SK-N-SH (cell line): ENCODE data around the gene FOXP1. TPM values are rescaled to one million over a fixed set of nuclear protein-coding genes. Genes with fewer than 3 reads are reported as not detected.

ENCODE experiments used
- CTCF ChIA-PET: fragments of 300-600, 350-600 bp; formaldehyde crosslinking; extraction: SDS; loops from one replicate; lab custom pipeline; 2021; lab: Yijun Ruan, JAX
- POLR2A ChIA-PET: fragments of 350-600 bp; sonication (Branson Sonifier 250); formaldehyde crosslinking; extraction: SDS; loops from one replicate; lab custom pipeline; 2020; ENCODE audit warnings: antibody characterized with exemption, inconsistent platforms; lab: Yijun Ruan, JAX
- DNase-seq: peaks from one replicate; pipeline ENCODE4 v3.0.0; 2012
- H2AFZ ChIP-seq: fragments of 200-600 bp; sonication (generic); 2 replicates; pipeline ENCODE4 v1.8.1; 2016; ENCODE audit warnings: antibody characterized with exemption, mild to moderate bottlenecking, low read depth
- H3F3A ChIP-seq: fragments of 200-600 bp; sonication (generic); replicated peaks from 2 replicates; pipeline ENCODE3; 2016; ENCODE audit warnings: antibody characterized with exemption, mild to moderate bottlenecking; ENCODE audit not compliant: insufficient read depth
- H3K27ac ChIP-seq, 2 experiments: fragments of 200-500 bp in 1 of 2; fragments of 200-600 bp in 1 of 2; sonication (Bioruptor generic) in 1 of 2; sonication (generic), shearing (Covaris generic) in 1 of 2; 2 replicates each; pipeline versions ENCODE4 v1.5.1 to v1.6.1; 2014 to 2016; ENCODE audit warnings: low read depth in 2 of 2, inconsistent platforms in 1 of 2, low read length in 1 of 2, mild to moderate bottlenecking in 1 of 2, mixed read lengths in 1 of 2
- H3K27me3 ChIP-seq: fragments of 200-600 bp; sonication (generic), shearing (Covaris generic); 2 replicates; pipeline ENCODE4 v1.6.1; 2016; ENCODE audit warnings: mixed run types; ENCODE audit not compliant: insufficient read depth
- H3K36me3 ChIP-seq, 2 experiments: fragments of 200-500 bp in 1 of 2; fragments of 200-600 bp in 1 of 2; sonication (Bioruptor generic) in 1 of 2; sonication (generic) in 1 of 2; replicated peaks in 1 of 2; 2 replicates each; pipeline versions ENCODE3 to v1.5.1; 2014 to 2016; ENCODE audit warnings: low read length in 1 of 2, mild to moderate bottlenecking in 1 of 2; ENCODE audit not compliant: insufficient read depth in 2 of 2, control insufficient read depth in 1 of 2
- H3K4me1 ChIP-seq, 2 experiments: fragments of 200-500 bp in 1 of 2; fragments of 200-600 bp in 1 of 2; sonication (Bioruptor generic) in 1 of 2; sonication (generic), shearing (Covaris generic) in 1 of 2; 2 replicates each; pipeline versions ENCODE4 v1.5.1 to v1.6.1; 2014 to 2016; ENCODE audit warnings: low read depth in 1 of 2, low read length in 1 of 2, mixed run types in 1 of 2; ENCODE audit not compliant: insufficient read depth in 2 of 2, control insufficient read depth in 1 of 2
- H3K4me2 ChIP-seq: fragments of 200-600 bp; sonication (generic), shearing (Covaris generic); 2 replicates; pipeline ENCODE4 v1.6.1; 2017; ENCODE audit warnings: mixed run types
- H3K4me3 ChIP-seq, 2 experiments: fragments of 200-500 bp in 1 of 2; fragments of 200-600 bp in 1 of 2; sonication (Bioruptor generic) in 1 of 2; sonication (generic), shearing (Covaris generic) in 1 of 2; 2 replicates each; pipeline versions ENCODE4 v1.5.1 to v1.8.1; 2014 to 2016; ENCODE audit warnings: low read depth in 2 of 2, inconsistent platforms in 1 of 2, low read length in 1 of 2, mild to moderate bottlenecking in 1 of 2, mixed read lengths in 1 of 2, moderate library complexity in 1 of 2
- H3K79me2 ChIP-seq: fragments of 200-600 bp; sonication (generic); 2 replicates; pipeline ENCODE4 v1.8.1; 2017; ENCODE audit warnings: mild to moderate bottlenecking; ENCODE audit not compliant: insufficient read depth
- H3K9ac ChIP-seq: fragments of 200-600 bp; sonication (generic); 2 replicates; pipeline ENCODE4 v1.6.1; 2017; ENCODE audit warnings: mixed run types
- H3K9me2 ChIP-seq: fragments of 200-600 bp; sonication (generic); 2 replicates; pipeline ENCODE4 v1.6.1; 2017; ENCODE audit warnings: mixed run types
- H3K9me3 ChIP-seq: fragments of 200-600 bp; sonication (generic); 2 replicates; pipeline ENCODE4 v1.6.1; 2017; ENCODE audit warnings: mixed run types, mild to moderate bottlenecking, moderate library complexity
- H4K20me1 ChIP-seq: fragments of 200-600 bp; sonication (generic); 2 replicates; pipeline ENCODE4 v1.6.1; 2017; ENCODE audit warnings: mild to moderate bottlenecking, mixed run types; ENCODE audit not compliant: insufficient read depth
- CHD2 ChIP-seq: fragments of 150-350 bp; IDR thresholded peaks from 2 replicates; pipeline ENCODE4 v1.6.1; 2018; ENCODE audit warnings: low read length; ENCODE audit not compliant: partially characterized antibody
- CTCF ChIP-seq: fragments of 200-600 bp; sonication (generic); IDR thresholded peaks from 2 replicates; pipeline ENCODE4 v1.6.1; 2017; ENCODE audit warnings: antibody characterized with exemption, mild to moderate bottlenecking, moderate library complexity
- ELF1 ChIP-seq: IDR thresholded peaks from 2 replicates; pipeline ENCODE4 v1.4.0; 2012
- IRF3 ChIP-seq: fragments of 150-350 bp; IDR thresholded peaks from 2 replicates; pipeline ENCODE4 v1.6.1; 2016; ENCODE audit warnings: mild to moderate bottlenecking, low read depth, low read length
- JUND ChIP-seq: IDR thresholded peaks from 2 replicates; pipeline ENCODE4 v1.4.0; 2012
- MEF2A ChIP-seq: IDR thresholded peaks from 2 replicates; pipeline ENCODE4 v1.4.0; 2012; ENCODE audit warnings: low read depth, borderline replicate concordance
- MXI1 ChIP-seq: IDR thresholded peaks from 2 replicates; pipeline ENCODE4 v1.6.1; 2012; ENCODE audit warnings: mild to moderate bottlenecking, low read depth, low read length, improper control_type of control experiment
- NRF1 ChIP-seq: IDR thresholded peaks from 2 replicates; pipeline ENCODE4 v1.6.1; 2012; ENCODE audit warnings: low read depth, mild to moderate bottlenecking, low read length
- POLR2AphosphoS5 ChIP-seq: IDR thresholded peaks from 2 replicates; pipeline ENCODE4 v1.6.1; 2012; ENCODE audit warnings: low read depth, low read length
- RCOR1 ChIP-seq: fragments of 150-350 bp; IDR thresholded peaks from 2 replicates; pipeline ENCODE4 v1.6.1; 2017; ENCODE audit warnings: antibody characterized with exemption, low read length
- REST ChIP-seq: IDR thresholded peaks from 2 replicates; pipeline ENCODE4 v1.6.1; 2012; ENCODE audit warnings: mild to moderate bottlenecking, low read depth, low read length, moderate library complexity
- RXRA ChIP-seq: IDR thresholded peaks from 2 replicates; pipeline ENCODE4 v1.4.0; 2012; ENCODE audit warnings: low read depth, mild to moderate bottlenecking, borderline replicate concordance
- YY1 ChIP-seq: IDR thresholded peaks from 2 replicates; pipeline ENCODE4 v1.4.0; 2012; ENCODE audit warnings: low read depth, mild to moderate bottlenecking
- ZBTB33 ChIP-seq: IDR thresholded peaks from 2 replicates; pipeline ENCODE4 v1.4.0; 2012; ENCODE audit warnings: low read depth, borderline replicate concordance
- WGBS: methylation state at CpG from one replicate; pipeline ENCODE4 v1.1.6; 2017; ENCODE audit warnings: low lambda C conversion rate; 5-methylcytosine and 5-hydroxymethylcytosine counted together
- polyA plus RNA-seq, 3 experiments: library from polyadenylated mRNA; depleted of rRNA; stranded (reverse); fragments of >200 nt; gene quantifications; 2 replicates each; pipeline ENCODE4 v1.2.3, GENCODE V29; 2012

FOXP1 gene
- polyA plus RNA-seq, 1 of the 3 experiments (the other 2 are of a cell fraction): 8.8 TPM

- H3K9me3 ChIP-seq: no peaks in the 10 kb centered on the region
- CTCF ChIA-PET: no interaction called here
- H3K4me3 ChIP-seq: no peak overlapping the region
- no peak overlapping the region for H3K4me2 ChIP-seq
- H3K27ac ChIP-seq: no peak overlapping the region
- H3F3A ChIP-seq: peaks cover 10% of the 10 kb centered on the region
- no peak overlapping the region for H3K9ac ChIP-seq
- no peaks in the 10 kb centered on the region for H3K27me3 ChIP-seq
- no peaks in the 10 kb centered on the region for H3K9me2 ChIP-seq
- H4K20me1 ChIP-seq: no peaks in the 10 kb centered on the region
- 0 out of 4 replicates have a peak, but pooled peaks cover 0 to 10% of the 10 kb centered on the region in 2 experiments for H3K4me1 ChIP-seq
- no peak overlapping the region for H2AFZ ChIP-seq
- DNase-seq: peak; percentile 18
- peaks cover 0 to 3% of the 10 kb centered on the region in 2 experiments for H3K36me3 ChIP-seq
- POLR2A ChIA-PET: no interaction called here
- H3K79me2 ChIP-seq: peaks cover 56% of the 10 kb centered on the region; the same call in 1 of the 2 replicates
- TF ChIP-seq MXI1 (no peak), CTCF (peak; percentile 40)
- WGBS: 85% methylated on average over 3 of the region's 3 CpGs
Observed at GRCh38 chr3:71380096-71380495, 203.4 kb downstream of the FOXP1 start.

- ChIA-PET CTCF (no interaction called here), POLR2A (no interaction called here)
- TF ChIP-seq JUND (no peak), NRF1 (no peak)
- no peaks in the 10 kb centered on the region for H3K4me1 ChIP-seq
- H3K4me3 ChIP-seq: no peak overlapping the region
- H4K20me1 ChIP-seq: no peaks in the 10 kb centered on the region
- H3K79me2 ChIP-seq: peaks cover 49% of the 10 kb centered on the region; the same call in 1 of the 2 replicates
- H3K36me3 ChIP-seq: peaks cover 0 to 3% of the 10 kb centered on the region in 2 experiments
- H3K4me2 ChIP-seq: no peak overlapping the region
- H3K27me3 ChIP-seq: no peaks in the 10 kb centered on the region
- DNase-seq: no peak
- H2AFZ ChIP-seq: no peak overlapping the region
- no peak overlapping the region for H3K27ac ChIP-seq
- 97% methylated on average over 1 of the region's 1 CpG for WGBS
- H3K9ac ChIP-seq: no peak overlapping the region
- no peaks in the 10 kb centered on the region for H3F3A ChIP-seq
- H3K9me3 ChIP-seq: no peaks in the 10 kb centered on the region
- no peaks in the 10 kb centered on the region for H3K9me2 ChIP-seq
Observed at GRCh38 chr3:71378509-71378908, 205.0 kb downstream of the FOXP1 start.

- Histone ChIP-seq H3K4me2 (no peak overlapping the region), H3K27ac (no peak overlapping the region), H3K27me3 (no peaks in the 10 kb centered on the region), H3K9me3 (no peaks in the 10 kb centered on the region), H3K9ac (no peak overlapping the region), H3K79me2 (peaks cover 48% of the 10 kb centered on the region; the same call in 1 of the 2 replicates), H3K4me1 (no peaks in the 10 kb centered on the region), H3K9me2 (no peaks in the 10 kb centered on the region), H3K36me3 (peaks cover 0 to 3% of the 10 kb centered on the region in 2 experiments), H4K20me1 (no peaks in the 10 kb centered on the region), H3F3A (no peaks in the 10 kb centered on the region), H3K4me3 (no peak overlapping the region), H2AFZ (no peak overlapping the region)
- POLR2A ChIA-PET: no interaction called here
- WGBS: 89% methylated on average over 4 of the region's 4 CpGs
- no peak for DNase-seq
- CTCF ChIA-PET: no interaction called here
- TF ChIP-seq MEF2A: no peak
- no peak for TF ChIP-seq ELF1
- no peak for TF ChIP-seq ZBTB33
- no peak for TF ChIP-seq CHD2
- TF ChIP-seq YY1: no peak
- TF ChIP-seq RCOR1: no peak
- TF ChIP-seq POLR2AphosphoS5: no peak
- no peak for TF ChIP-seq RXRA
- no peak for TF ChIP-seq MXI1
- no peak for TF ChIP-seq IRF3
- no peak for TF ChIP-seq REST
- no peak for TF ChIP-seq NRF1
Observed at GRCh38 chr3:71376911-71377310, 206.6 kb downstream of the FOXP1 start.
